HEK293 (cell line): ENCODE results near the gene PPHLN1.
A peak's percentile ranks its signal among the peaks of the same experiment; 100 is the strongest.

ENCODE experiments used
- CTCF ChIA-PET: fragments of 350-600 bp; formaldehyde crosslinking; extraction: SDS; loops from one replicate; lab custom pipeline; 2021; ENCODE audit warnings: antibody characterized with exemption; lab: Yijun Ruan, JAX
- POLR2A ChIA-PET: fragments of 300-600 bp; formaldehyde crosslinking; extraction: SDS; loops from one replicate; lab custom pipeline; 2020; ENCODE audit warnings: antibody characterized with exemption, inconsistent platforms; lab: Yijun Ruan, JAX
- H3K27ac ChIP-seq: fragments of 200-500 bp; sonication (Bioruptor generic); 2 replicates; pipeline ENCODE4 v1.5.1; 2014; ENCODE audit warnings: low read depth, low read length, control low read depth, inconsistent platforms; ENCODE audit errors: extremely low read depth
- H3K36me3 ChIP-seq, 2 experiments: fragments of 200-500 bp in 1 of 2; sonication (Bioruptor generic) in 1 of 2; 1 replicate in 1 of 2; 2 replicates in 1 of 2; pipeline ENCODE4 v1.5.1; 2014 to 2017; ENCODE audit warnings: inconsistent platforms in 2 of 2, low read length in 2 of 2; ENCODE audit not compliant: control insufficient read depth in 2 of 2, insufficient read depth in 1 of 2
- H3K4me1 ChIP-seq: fragments of 200-500 bp; sonication (Bioruptor generic); 2 replicates; pipeline ENCODE4 v1.5.1; 2014; ENCODE audit warnings: mild to moderate bottlenecking, low read length, inconsistent platforms; ENCODE audit not compliant: control insufficient read depth, insufficient read depth
- H3K4me3 ChIP-seq: 2 replicates; pipeline ENCODE4 v1.5.1; 2011; ENCODE audit warnings: low read depth, mild to moderate bottlenecking, control low read depth, low read length, moderate library complexity
- H3K9me3 ChIP-seq: fragments of 200-500 bp; sonication (Bioruptor generic); 2 replicates; pipeline ENCODE4 v1.5.1; 2014; ENCODE audit warnings: low read depth, low read length, inconsistent platforms; ENCODE audit not compliant: control insufficient read depth, insufficient read depth
- GFI1B ChIP-seq: fragments of 450-650 bp; formaldehyde crosslinking; IDR thresholded peaks from 2 replicates; pipeline ENCODE4 v1.5.1; 2016; ENCODE audit warnings: missing biosample characterization, missing genetic modification characterization
- GLIS1 ChIP-seq: fragments of 450-650 bp; formaldehyde crosslinking; IDR thresholded peaks from 2 replicates; pipeline ENCODE4 v1.5.1; 2016; ENCODE audit warnings: missing biosample characterization, missing genetic modification characterization
- KLF10 ChIP-seq: fragments of 450-650 bp; IDR thresholded peaks from 2 replicates; pipeline ENCODE4 v1.5.1; 2018; ENCODE audit warnings: missing biosample characterization, mild to moderate bottlenecking, missing genetic modification characterization
- MZF1 ChIP-seq: fragments of 450-650 bp; formaldehyde crosslinking; IDR thresholded peaks from 2 replicates; pipeline ENCODE4 v1.5.1; 2017; ENCODE audit warnings: missing biosample characterization, missing genetic modification characterization, borderline replicate concordance
- OVOL3 ChIP-seq: fragments of 450-650 bp; formaldehyde crosslinking; IDR thresholded peaks from 2 replicates; pipeline ENCODE4 v1.5.1; 2016; ENCODE audit warnings: missing biosample characterization, missing genetic modification characterization
- REPIN1 ChIP-seq: fragments of 450-650 bp; formaldehyde crosslinking; IDR thresholded peaks from 2 replicates; pipeline ENCODE4 v1.5.1; 2017; ENCODE audit warnings: missing biosample characterization, missing genetic modification characterization, low read depth
- SETDB1 ChIP-seq: IDR thresholded peaks from one replicate; pipeline ENCODE4 v1.6.1; 2017; ENCODE audit warnings: mild to moderate bottlenecking, low read length, moderate library complexity, mixed read lengths; ENCODE audit not compliant: insufficient read length
- ZNF10 ChIP-seq: fragments of 450-650 bp; formaldehyde crosslinking; IDR thresholded peaks from 2 replicates; pipeline ENCODE4 v1.5.1; 2017; ENCODE audit warnings: missing biosample characterization, missing genetic modification characterization
- ZNF146 ChIP-seq: fragments of 450-650 bp; formaldehyde crosslinking; IDR thresholded peaks from 2 replicates; pipeline ENCODE4 v1.5.1; 2016; ENCODE audit warnings: missing biosample characterization, missing genetic modification characterization
- ZNF37A ChIP-seq: fragments of 450-650 bp; IDR thresholded peaks from 2 replicates; pipeline ENCODE4 v1.5.1; 2018; ENCODE audit warnings: missing biosample characterization, missing genetic modification characterization
- ZNF394 ChIP-seq: fragments of 450-650 bp; formaldehyde crosslinking; IDR thresholded peaks from 2 replicates; pipeline ENCODE4 v1.5.1; 2016; ENCODE audit warnings: missing biosample characterization, missing genetic modification characterization, mild to moderate bottlenecking, moderate library complexity, borderline replicate concordance
- ZNF423 ChIP-seq: fragments of 450-650 bp; formaldehyde crosslinking; IDR thresholded peaks from 2 replicates; pipeline ENCODE4 v1.5.1; 2016; ENCODE audit warnings: missing biosample characterization, missing genetic modification characterization
- ZNF514 ChIP-seq: fragments of 450-650 bp; formaldehyde crosslinking; IDR thresholded peaks from 2 replicates; pipeline ENCODE4 v1.5.1; 2016; ENCODE audit warnings: missing biosample characterization, missing genetic modification characterization
- ZNF585B ChIP-seq: fragments of 450-650 bp; formaldehyde crosslinking; IDR thresholded peaks from 2 replicates; pipeline ENCODE4 v1.5.1; 2016; ENCODE audit warnings: missing biosample characterization, missing genetic modification characterization
- ZNF596 ChIP-seq: fragments of 450-650 bp; IDR thresholded peaks from 2 replicates; pipeline ENCODE4 v1.5.0; 2018; ENCODE audit warnings: missing biosample characterization, mild to moderate bottlenecking, missing genetic modification characterization, moderate library complexity
- ZNF621 ChIP-seq: fragments of 450-650 bp; formaldehyde crosslinking; IDR thresholded peaks from 2 replicates; pipeline ENCODE4 v1.5.1; 2017; ENCODE audit warnings: missing biosample characterization, missing genetic modification characterization
- ZNF654 ChIP-seq: fragments of 450-650 bp; formaldehyde crosslinking; IDR thresholded peaks from 2 replicates; pipeline ENCODE4 v1.5.1; 2016; ENCODE audit warnings: low read depth, missing biosample characterization, missing genetic modification characterization
- ZNF658 ChIP-seq: fragments of 450-650 bp; formaldehyde crosslinking; IDR thresholded peaks from 2 replicates; pipeline ENCODE4; 2016; ENCODE audit warnings: missing biosample characterization, missing genetic modification characterization
- ZNF660 ChIP-seq: fragments of 450-650 bp; IDR thresholded peaks from 2 replicates; pipeline ENCODE4 v1.5.1; 2018; ENCODE audit warnings: missing biosample characterization, mild to moderate bottlenecking, missing genetic modification characterization
- ZNF76 ChIP-seq: fragments of 450-650 bp; formaldehyde crosslinking; IDR thresholded peaks from 2 replicates; pipeline ENCODE4; 2016; ENCODE audit warnings: low read depth, missing biosample characterization, missing genetic modification characterization, borderline replicate concordance
- ZSCAN16 ChIP-seq: fragments of 450-650 bp; formaldehyde crosslinking; IDR thresholded peaks from 2 replicates; pipeline ENCODE4 v1.5.1; 2016; ENCODE audit warnings: missing biosample characterization, missing genetic modification characterization
- ZSCAN30 ChIP-seq: fragments of 450-650 bp; IDR thresholded peaks from 2 replicates; pipeline ENCODE4 v1.5.1; 2018; ENCODE audit warnings: missing biosample characterization, mild to moderate bottlenecking, missing genetic modification characterization, moderate library complexity
- ZXDB ChIP-seq: fragments of 450-650 bp; formaldehyde crosslinking; IDR thresholded peaks from 2 replicates; pipeline ENCODE4 v1.5.1; 2016; ENCODE audit warnings: missing biosample characterization, missing genetic modification characterization
- TF ChIP-seq, protein P1 (sequence below): fragments of 450-650 bp; formaldehyde crosslinking; IDR thresholded peaks from 2 replicates; pipeline ENCODE4 v1.5.1; 2016; ENCODE audit warnings: missing biosample characterization, missing genetic modification characterization
- TF ChIP-seq, protein P2 (sequence below): fragments of 450-650 bp; formaldehyde crosslinking; IDR thresholded peaks from 2 replicates; pipeline ENCODE4 v1.5.1; 2016; ENCODE audit warnings: missing biosample characterization, missing genetic modification characterization
- TF ChIP-seq, protein P3 (sequence below): fragments of 450-650 bp; formaldehyde crosslinking; IDR thresholded peaks from 2 replicates; pipeline ENCODE4 v1.5.1; 2016; ENCODE audit warnings: missing biosample characterization, missing genetic modification characterization
- TF ChIP-seq, protein P4 (sequence below): fragments of 450-650 bp; formaldehyde crosslinking; optimal IDR thresholded peaks from 2 replicates; pipeline ENCODE3; 2016; ENCODE audit warnings: missing biosample characterization, mild to moderate bottlenecking, missing genetic modification characterization

Gene PPHLN1

DNA sequence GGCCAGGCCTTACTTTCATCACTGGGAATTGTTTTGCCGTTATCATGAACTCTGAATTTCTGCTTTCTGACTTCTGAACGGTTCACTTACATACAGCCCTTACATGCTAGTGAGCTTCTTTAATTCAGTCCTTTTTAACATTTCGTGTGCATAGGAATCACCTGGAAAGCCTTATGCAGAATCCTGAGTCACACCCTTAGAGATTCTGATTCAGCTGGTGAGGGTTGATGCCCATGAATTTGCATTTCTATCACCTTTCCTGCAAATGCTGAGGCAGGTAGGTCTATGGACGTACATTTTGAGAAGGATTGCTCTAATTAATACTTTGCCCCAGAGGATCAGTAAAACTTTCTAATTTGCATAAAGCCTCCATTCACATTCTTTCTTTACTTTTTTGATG is 44.0 kb downstream of the PPHLN1 start:
- Histone ChIP-seq H3K4me1 (peaks cover 6% of the 10 kb centered on the region; the same call in 1 of the 2 replicates), H3K4me3 (no peak overlapping the region), H3K9me3 (no peaks in the 10 kb centered on the region), H3K36me3 (peaks cover 2% of the 10 kb centered on the region in 2 experiments; a peak in 2 of 3 replicates), H3K27ac (no peak overlapping the region)
- no peak for TF ChIP-seq ZNF621 (tag by site-specific recombination)
- TF ChIP-seq ZNF660 (tag by site-specific recombination) = no peak
- no peak for TF ChIP-seq ZNF37A
- TF ChIP-seq ZSCAN16 = no peak
- no peak for TF ChIP-seq SETDB1
- TF ChIP-seq ZNF76 = no peak
- TF ChIP-seq KLF10 (tag by site-specific recombination) = no peak
- TF ChIP-seq ZNF596 (tag by site-specific recombination) = no peak
- TF ChIP-seq OVOL3 (tag by site-specific recombination) = no peak
- POLR2A ChIA-PET = no interaction called here
- CTCF ChIA-PET = interaction anchor here (1.2 to 2.3 kb wide), 2 partner anchors 12 to 39 kb away, joined by 5 to 7 read pairs; no protein-coding TSS in a partner anchor

DNA sequence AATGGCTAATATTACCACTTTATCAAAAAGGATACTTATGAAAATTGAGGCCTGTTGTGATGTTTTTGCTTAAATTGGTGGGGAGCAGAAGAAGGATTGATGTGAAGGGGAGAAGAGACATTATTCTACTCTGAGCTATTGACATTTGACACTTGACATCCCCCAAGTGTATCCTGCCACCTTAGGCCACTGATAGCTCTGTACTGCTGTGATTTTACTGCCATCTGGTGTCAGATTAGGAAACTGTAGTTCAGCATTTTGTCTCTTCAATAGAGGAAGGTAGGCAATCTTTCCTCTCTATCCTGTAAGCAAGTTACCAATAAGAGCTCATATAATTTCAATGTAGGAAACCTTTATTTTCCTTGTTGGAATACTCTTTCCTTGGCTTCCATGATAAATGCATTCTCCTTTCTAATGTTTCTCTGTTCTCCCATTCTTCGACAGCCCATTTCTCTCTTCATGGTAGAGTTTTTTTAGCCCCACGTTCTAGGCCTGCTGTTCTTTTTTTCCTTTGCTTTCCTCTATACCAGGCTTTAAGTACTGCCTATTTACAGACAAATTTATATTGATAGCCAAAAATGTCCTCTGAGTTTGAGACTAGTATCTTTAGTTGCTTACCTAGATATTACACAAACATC is 46.3 kb downstream of the PPHLN1 start:
- TF ChIP-seq, protein P1, sequence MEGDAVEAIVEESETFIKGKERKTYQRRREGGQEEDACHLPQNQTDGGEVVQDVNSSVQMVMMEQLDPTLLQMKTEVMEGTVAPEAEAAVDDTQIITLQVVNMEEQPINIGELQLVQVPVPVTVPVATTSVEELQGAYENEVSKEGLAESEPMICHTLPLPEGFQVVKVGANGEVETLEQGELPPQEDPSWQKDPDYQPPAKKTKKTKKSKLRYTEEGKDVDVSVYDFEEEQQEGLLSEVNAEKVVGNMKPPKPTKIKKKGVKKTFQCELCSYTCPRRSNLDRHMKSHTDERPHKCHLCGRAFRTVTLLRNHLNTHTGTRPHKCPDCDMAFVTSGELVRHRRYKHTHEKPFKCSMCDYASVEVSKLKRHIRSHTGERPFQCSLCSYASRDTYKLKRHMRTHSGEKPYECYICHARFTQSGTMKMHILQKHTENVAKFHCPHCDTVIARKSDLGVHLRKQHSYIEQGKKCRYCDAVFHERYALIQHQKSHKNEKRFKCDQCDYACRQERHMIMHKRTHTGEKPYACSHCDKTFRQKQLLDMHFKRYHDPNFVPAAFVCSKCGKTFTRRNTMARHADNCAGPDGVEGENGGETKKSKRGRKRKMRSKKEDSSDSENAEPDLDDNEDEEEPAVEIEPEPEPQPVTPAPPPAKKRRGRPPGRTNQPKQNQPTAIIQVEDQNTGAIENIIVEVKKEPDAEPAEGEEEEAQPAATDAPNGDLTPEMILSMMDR (tag by site-specific recombination) = peak; percentile 65
- 0 out of 2 replicates have a peak, but pooled peaks have one; percentile 13 for TF ChIP-seq ZSCAN30 (tag by site-specific recombination)
- TF ChIP-seq ZNF660 (tag by site-specific recombination) = 0 out of 2 replicates have a peak, but pooled peaks have one; percentile 25
- 0 out of 2 replicates have a peak, but pooled peaks have one; percentile 14 for TF ChIP-seq ZXDB (tag by site-specific recombination)
- peak; percentile 72 for TF ChIP-seq MZF1
- TF ChIP-seq GLIS1 = no peak
- TF ChIP-seq ZNF394 (tag by site-specific recombination) = no peak
- TF ChIP-seq ZNF654 (tag by site-specific recombination) = peak; percentile 93
- Histone ChIP-seq H3K36me3 (peaks cover 8 to 15% of the 10 kb centered on the region in 2 experiments), H3K4me1 (no peaks in the 10 kb centered on the region), H3K4me3 (no peak overlapping the region), H3K9me3 (no peaks in the 10 kb centered on the region), H3K27ac (no peak overlapping the region)
- POLR2A ChIA-PET = no interaction called here
- CTCF ChIA-PET = interaction anchor here (0.6 to 2.6 kb wide), 53 partner anchors 9 to 1421 kb away, joined by 3 to 32 read pairs (median 4); no protein-coding TSS in a partner anchor

DNA sequence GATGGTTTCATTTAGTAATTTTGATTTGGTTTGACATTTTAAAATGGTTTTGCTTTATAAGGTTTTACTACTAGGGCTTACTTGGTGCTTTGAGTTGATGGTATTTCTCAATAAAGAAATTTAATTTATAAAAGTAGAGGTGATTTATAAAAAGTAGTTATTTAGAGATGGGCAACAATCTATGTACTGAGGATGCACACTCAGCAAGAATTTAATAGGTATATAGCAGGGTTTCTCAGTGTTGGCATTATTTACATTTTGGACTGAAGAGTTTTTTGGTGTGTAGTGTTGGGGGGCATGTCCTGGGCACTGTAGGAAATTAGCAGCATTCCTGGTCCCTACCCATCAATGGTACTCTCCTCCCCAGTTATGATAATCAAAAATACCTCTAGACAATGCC is 47.7 kb downstream of the PPHLN1 start:
- Histone ChIP-seq H3K36me3 (peaks cover 10 to 15% of the 10 kb centered on the region in 2 experiments), H3K4me1 (no peaks in the 10 kb centered on the region), H3K9me3 (no peaks in the 10 kb centered on the region), H3K27ac (no peak overlapping the region), H3K4me3 (no peak overlapping the region)
- CTCF ChIA-PET = interaction anchor here (0.6 to 2.6 kb wide), 5 partner anchors 9 to 341 kb away, joined by 4 to 32 read pairs (median 12); no protein-coding TSS in a partner anchor
- POLR2A ChIA-PET = no interaction called here
- TF ChIP-seq, protein P2, sequence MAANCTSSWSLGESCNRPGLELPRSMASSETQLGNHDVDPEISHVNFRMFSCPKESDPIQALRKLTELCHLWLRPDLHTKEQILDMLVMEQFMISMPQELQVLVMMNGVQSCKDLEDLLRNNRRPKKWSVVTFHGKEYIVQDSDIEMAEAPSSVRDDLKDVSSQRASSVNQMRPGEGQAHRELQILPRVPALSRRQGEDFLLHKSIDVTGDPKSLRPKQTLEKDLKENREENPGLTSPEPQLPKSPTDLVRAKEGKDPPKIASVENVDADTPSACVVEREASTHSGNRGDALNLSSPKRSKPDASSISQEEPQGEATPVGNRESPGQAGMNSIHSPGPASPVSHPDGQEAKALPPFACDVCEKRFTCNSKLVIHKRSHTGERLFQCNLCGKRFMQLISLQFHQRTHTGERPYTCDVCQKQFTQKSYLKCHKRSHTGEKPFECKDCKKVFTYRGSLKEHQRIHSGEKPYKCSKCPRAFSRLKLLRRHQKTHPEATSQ (tag by site-specific recombination) = no peak
- no peak for TF ChIP-seq ZNF146
- no peak for TF ChIP-seq ZNF10
- TF ChIP-seq, protein P3, sequence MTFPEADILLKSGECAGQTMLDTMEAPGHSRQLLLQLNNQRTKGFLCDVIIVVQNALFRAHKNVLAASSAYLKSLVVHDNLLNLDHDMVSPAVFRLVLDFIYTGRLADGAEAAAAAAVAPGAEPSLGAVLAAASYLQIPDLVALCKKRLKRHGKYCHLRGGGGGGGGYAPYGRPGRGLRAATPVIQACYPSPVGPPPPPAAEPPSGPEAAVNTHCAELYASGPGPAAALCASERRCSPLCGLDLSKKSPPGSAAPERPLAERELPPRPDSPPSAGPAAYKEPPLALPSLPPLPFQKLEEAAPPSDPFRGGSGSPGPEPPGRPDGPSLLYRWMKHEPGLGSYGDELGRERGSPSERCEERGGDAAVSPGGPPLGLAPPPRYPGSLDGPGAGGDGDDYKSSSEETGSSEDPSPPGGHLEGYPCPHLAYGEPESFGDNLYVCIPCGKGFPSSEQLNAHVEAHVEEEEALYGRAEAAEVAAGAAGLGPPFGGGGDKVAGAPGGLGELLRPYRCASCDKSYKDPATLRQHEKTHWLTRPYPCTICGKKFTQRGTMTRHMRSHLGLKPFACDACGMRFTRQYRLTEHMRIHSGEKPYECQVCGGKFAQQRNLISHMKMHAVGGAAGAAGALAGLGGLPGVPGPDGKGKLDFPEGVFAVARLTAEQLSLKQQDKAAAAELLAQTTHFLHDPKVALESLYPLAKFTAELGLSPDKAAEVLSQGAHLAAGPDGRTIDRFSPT (tag by site-specific recombination) = no peak
- TF ChIP-seq ZNF585B (tag by site-specific recombination) = no peak
- no peak for TF ChIP-seq GLIS1
- TF ChIP-seq, protein P4, sequence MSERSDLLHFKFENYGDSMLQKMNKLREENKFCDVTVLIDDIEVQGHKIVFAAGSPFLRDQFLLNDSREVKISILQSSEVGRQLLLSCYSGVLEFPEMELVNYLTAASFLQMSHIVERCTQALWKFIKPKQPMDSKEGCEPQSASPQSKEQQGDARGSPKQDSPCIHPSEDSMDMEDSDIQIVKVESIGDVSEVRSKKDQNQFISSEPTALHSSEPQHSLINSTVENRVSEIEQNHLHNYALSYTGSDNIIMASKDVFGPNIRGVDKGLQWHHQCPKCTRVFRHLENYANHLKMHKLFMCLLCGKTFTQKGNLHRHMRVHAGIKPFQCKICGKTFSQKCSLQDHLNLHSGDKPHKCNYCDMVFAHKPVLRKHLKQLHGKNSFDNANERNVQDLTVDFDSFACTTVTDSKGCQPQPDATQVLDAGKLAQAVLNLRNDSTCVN = no peak
- no peak for TF ChIP-seq REPIN1
- no peak for TF ChIP-seq GFI1B (tag by site-specific recombination)
- TF ChIP-seq ZNF658 (tag by site-specific recombination) = no peak
- no peak for TF ChIP-seq ZNF514
- TF ChIP-seq ZNF423 (tag by site-specific recombination) = no peak
